Glutamatergic neuron (in vitro differentiated cells): ENCODE measurements around the gene RHOXF1. TPM values are rescaled to one million over a fixed set of nuclear protein-coding genes. Genes with fewer than 3 reads are reported as not detected.
"Not testable (repeated sequence)": the region's sequence is repeated elsewhere in the genome, so short reads cannot be mapped to it uniquely, and the experiment has no call there.

Experiments
- DNase-seq: peaks from one replicate; pipeline ENCODE4 v3.0.0; 2022
- H3K27ac Mint-ChIP-seq: one replicate; pipeline ENCODE4 v1.8.0; 2020; ENCODE audit warnings: mild to moderate bottlenecking, mixed read lengths, inconsistent platforms; ENCODE audit not compliant: unreplicated experiment
- H3K27me3 Mint-ChIP-seq: one replicate; pipeline ENCODE4 v1.8.0; 2020; ENCODE audit warnings: mild to moderate bottlenecking, moderate library complexity, mixed read lengths, inconsistent platforms; ENCODE audit not compliant: unreplicated experiment
- H3K36me3 Mint-ChIP-seq: one replicate; pipeline ENCODE4 v1.8.0; 2020; ENCODE audit warnings: mild to moderate bottlenecking, mixed read lengths, inconsistent platforms; ENCODE audit not compliant: unreplicated experiment
- H3K4me1 Mint-ChIP-seq: one replicate; pipeline ENCODE4 v1.8.0; 2020; ENCODE audit warnings: mild to moderate bottlenecking, low read depth, mixed read lengths, inconsistent platforms; ENCODE audit not compliant: unreplicated experiment
- H3K4me3 Mint-ChIP-seq: one replicate; pipeline ENCODE4 v1.8.0; 2020; ENCODE audit warnings: mild to moderate bottlenecking, mixed read lengths, inconsistent platforms; ENCODE audit not compliant: unreplicated experiment
- H3K9me3 Mint-ChIP-seq: one replicate; pipeline ENCODE4 v1.8.0; 2020; ENCODE audit warnings: mild to moderate bottlenecking, moderate library complexity, mixed read lengths, inconsistent platforms; ENCODE audit not compliant: unreplicated experiment
- CTCF ChIP-seq: fragments of 200-600 bp; sonication (generic); IDR thresholded peaks from one replicate; pipeline ENCODE4 v1.5.0; 2021; ENCODE audit not compliant: partially characterized antibody, unreplicated experiment
- total RNA-seq: library from RNA; stranded (reverse); fragmentation: NEBNext Ultra II Directional; extraction: Animal tissue kit (Norgen Biotek cat#: 25700); gene quantifications from one replicate; pipeline ENCODE4 v1.2.1, GENCODE V29; 2021; ENCODE audit not compliant: unreplicated experiment

The RHOXF1 gene
- total RNA-seq, 1 donor from 2014 or later, result 0.98 TPM

DNA sequence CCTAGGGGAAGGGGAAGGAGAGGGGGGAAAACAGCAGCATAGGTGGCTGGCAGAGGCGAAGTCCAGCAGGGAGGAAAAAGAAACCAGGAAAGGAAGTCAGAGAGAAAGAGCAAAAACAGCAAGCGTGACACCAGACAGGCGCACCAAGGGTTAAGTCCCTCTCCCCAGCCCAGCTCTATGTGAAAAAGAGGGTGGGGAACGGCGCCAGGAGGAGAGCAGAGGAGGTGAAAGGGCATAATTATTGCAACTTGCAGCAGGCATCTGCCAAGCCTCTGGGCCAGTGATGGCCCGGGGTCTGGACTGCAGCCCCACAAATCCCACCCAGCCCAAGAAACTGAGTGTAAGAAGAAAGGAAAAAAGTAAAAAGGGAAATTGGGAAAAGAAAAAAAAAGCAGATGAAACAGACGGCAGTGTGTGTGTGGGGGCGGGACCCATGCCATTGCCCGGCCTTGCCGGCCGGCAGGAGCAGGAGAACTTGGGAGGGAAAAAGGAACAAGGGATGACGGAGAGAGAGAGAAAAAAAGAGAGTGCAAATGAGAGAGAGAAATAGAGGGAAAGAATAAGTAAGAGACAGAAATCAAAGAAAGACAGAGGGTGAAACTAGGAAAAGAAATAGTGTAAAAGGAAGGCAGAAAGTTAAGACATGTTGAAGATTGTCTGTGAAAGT lies 28.6 kb upstream of the RHOXF1 start:
- TF ChIP-seq CTCF, result no peak
- H3K4me1 Mint-ChIP-seq, result peaks cover 4% of the 10 kb centered on the region
- H3K4me3 Mint-ChIP-seq, result peak overlapping the region; percentile 68
- no peak overlapping the region for H3K27ac Mint-ChIP-seq
- DNase-seq, result peak; percentile 19
- H3K27me3 Mint-ChIP-seq, result peaks cover 3% of the 10 kb centered on the region
- H3K36me3 Mint-ChIP-seq, result peaks cover 17% of the 10 kb centered on the region
- H3K9me3 Mint-ChIP-seq, result peaks cover 1% of the 10 kb centered on the region

DNA sequence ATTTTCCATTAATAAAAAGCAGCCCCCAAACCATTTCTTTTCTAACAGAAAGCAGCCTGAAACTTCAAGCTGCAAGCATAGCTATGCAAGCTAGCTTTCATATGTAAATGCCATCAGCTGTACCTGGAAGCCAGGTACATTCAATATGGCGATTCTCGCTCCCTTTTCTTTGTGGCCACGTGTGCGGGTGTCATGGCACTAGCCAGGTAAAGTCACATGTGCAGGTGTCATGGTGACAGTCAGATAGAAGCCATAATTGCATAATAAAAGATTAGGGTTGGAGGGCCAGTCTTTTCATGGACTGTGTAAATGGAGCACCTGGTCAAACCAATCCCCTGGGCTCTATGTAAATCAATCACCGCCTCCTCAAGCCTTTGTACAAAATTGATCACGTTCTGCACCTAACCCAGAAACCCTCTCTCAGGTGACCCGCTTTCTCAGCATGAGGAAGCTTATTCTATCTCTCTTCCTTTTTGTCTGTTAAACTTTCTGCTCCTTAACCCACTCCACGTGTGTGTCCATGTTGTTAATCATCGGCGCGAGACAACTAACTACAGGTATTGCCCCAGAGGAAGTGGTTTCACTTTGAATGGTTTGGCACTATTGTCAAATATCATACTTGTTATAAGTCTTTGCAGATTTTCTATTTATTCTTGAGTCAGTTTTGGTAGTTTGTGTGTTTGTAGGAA lies 24.7 kb upstream of the RHOXF1 start:
- Mint-ChIP-seq H3K4me3 (no peak overlapping the region), H3K4me1 (peaks cover 4% of the 10 kb centered on the region), H3K27ac (no peak overlapping the region), H3K9me3 (peaks cover 1% of the 10 kb centered on the region), H3K27me3 (no peaks in the 10 kb centered on the region), H3K36me3 (no peaks in the 10 kb centered on the region)
- no peak for DNase-seq
- no peak for TF ChIP-seq CTCF

GRCh38 chrX:120137439-120137838 lies 21.7 kb upstream of the RHOXF1 start:
- Mint-ChIP-seq H3K36me3 (no peaks in the 10 kb centered on the region), H3K4me1 (peaks cover 4% of the 10 kb centered on the region), H3K27me3 (no peaks in the 10 kb centered on the region), H3K27ac (no peak overlapping the region), H3K4me3 (no peak overlapping the region), H3K9me3 (peaks cover 1% of the 10 kb centered on the region)
- DNase-seq, result no peak
- TF ChIP-seq CTCF, result no peak

DNA sequence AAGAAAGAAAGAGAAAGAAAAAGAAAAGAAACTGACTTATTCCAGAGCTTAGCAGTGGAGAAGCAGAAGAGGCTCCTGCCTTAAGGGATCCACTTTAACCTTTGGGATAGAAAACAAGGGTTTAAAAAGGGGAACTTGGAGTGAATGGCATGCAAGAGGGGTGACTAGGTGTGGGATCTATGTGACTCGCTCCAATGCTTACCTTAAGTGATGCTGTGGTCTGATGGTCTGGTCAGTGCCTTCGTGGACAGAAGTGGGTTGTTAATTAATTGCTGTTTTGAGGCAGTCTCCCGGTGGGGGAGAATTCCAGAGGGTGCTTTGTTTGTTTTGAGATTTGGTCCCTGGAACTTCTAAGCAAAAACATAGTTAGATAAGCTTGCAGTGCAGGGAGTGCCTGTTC lies 21.1 kb upstream of the RHOXF1 start:
- no peak for TF ChIP-seq CTCF
- DNase-seq, result no peak
- Mint-ChIP-seq H3K4me3 (no peak overlapping the region), H3K36me3 (no peaks in the 10 kb centered on the region), H3K27ac (no peak overlapping the region), H3K9me3 (peaks cover 1% of the 10 kb centered on the region), H3K4me1 (peaks cover 4% of the 10 kb centered on the region), H3K27me3 (no peaks in the 10 kb centered on the region)

GRCh38 chrX:120136128-120136527 lies 20.4 kb upstream of the RHOXF1 start:
- H3K27me3 Mint-ChIP-seq, result no peaks in the 10 kb centered on the region
- H3K9me3 Mint-ChIP-seq, result no peaks in the 10 kb centered on the region
- peaks cover 4% of the 10 kb centered on the region for H3K4me1 Mint-ChIP-seq
- no peak for TF ChIP-seq CTCF
- no peak overlapping the region for H3K4me3 Mint-ChIP-seq
- H3K36me3 Mint-ChIP-seq, result no peaks in the 10 kb centered on the region
- H3K27ac Mint-ChIP-seq, result no peak overlapping the region
- DNase-seq, result no peak

DNA sequence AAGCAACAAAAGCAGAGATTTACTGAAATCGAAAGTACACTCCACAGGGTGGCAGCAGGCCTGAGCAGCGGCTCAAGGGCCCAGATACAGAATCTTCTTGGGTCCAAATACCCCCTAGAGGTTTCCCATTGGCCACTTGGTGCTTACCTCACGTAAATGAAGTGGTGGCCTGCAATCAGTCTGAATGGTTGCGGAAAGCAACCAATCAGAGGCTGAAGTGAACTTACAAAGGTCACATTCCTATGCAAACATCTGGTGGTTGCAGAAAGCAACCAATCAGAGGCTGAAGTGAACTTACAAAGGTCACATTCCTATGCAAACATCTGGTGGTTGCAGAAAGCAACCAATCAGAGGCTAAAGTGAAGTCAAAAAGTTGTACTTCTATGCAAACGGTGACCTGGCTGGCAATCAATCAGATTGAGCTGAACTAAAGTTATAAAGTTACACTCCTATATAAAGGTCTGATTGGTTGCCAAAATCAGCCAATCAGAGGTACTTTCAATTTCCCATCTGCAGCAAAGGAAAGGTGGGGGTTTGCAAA lies 12.7 kb upstream of the RHOXF1 start:
- not testable (repeated sequence) for H3K4me1 Mint-ChIP-seq, H3K27ac Mint-ChIP-seq, H3K27me3 Mint-ChIP-seq, H3K9me3 Mint-ChIP-seq, H3K4me3 Mint-ChIP-seq, DNase-seq, H3K36me3 Mint-ChIP-seq
